Subcutaneous adipose tissue (tissue), 4 donors: ENCODE data around the gene QKI. TPM values are rescaled to one million over a fixed set of nuclear protein-coding genes. Genes with fewer than 3 reads are reported as not detected.

Experiments used
- CTCF ChIP-seq: fragments of 450-650 bp; IDR thresholded peaks from one replicate; pipeline ENCODE4 v1.5.1; 2016; ENCODE audit warnings: low read depth, mild to moderate bottlenecking, control low read depth, antibody characterized with exemption, moderate library complexity
- total RNA-seq, 4 donors: library from RNA; depleted of rRNA; stranded (reverse); fragments of >200 nt; gene quantifications; one replicate each; pipeline ENCODE4 v1.1.0, GENCODE V29; 2016

Gene QKI
- total RNA-seq, 4 donors from 2014 or later, result 218 to 368 (median 266) TPM

- no peak for TF ChIP-seq CTCF
Observed at GRCh38 chr6:163566056-163566455, 151.5 kb downstream of the QKI start.

- TF ChIP-seq CTCF, result no peak
Observed at GRCh38 chr6:163568275-163568674, 153.8 kb downstream of the QKI start.

- no peak for TF ChIP-seq CTCF
Observed at GRCh38 chr6:163570579-163571231, 156.2 kb downstream of the QKI start.

GRCh38 chr6:163571730-163572129 lies 157.2 kb downstream of the QKI start:
- no peak for TF ChIP-seq CTCF

- no peak for TF ChIP-seq CTCF
Observed at GRCh38 chr6:163572612-163573011, 158.1 kb downstream of the QKI start.

- TF ChIP-seq CTCF, result no peak
Observed at GRCh38 chr6:163573503-163574179, 159.1 kb downstream of the QKI start.

GRCh38 chr6:163576114-163576513 lies 161.6 kb downstream of the QKI start:
- no peak for TF ChIP-seq CTCF
